GM15510 (cell line): ENCODE results near the gene DEPP1.

ENCODE experiments used
- POLR2A ChIP-seq: IDR thresholded peaks from 3 replicates; pipeline ENCODE4 v1.6.1; 2011; ENCODE audit warnings: borderline replicate concordance; ENCODE audit not compliant: insufficient read length; ENCODE audit errors: extremely low read depth

DEPP1 gene

DNA sequence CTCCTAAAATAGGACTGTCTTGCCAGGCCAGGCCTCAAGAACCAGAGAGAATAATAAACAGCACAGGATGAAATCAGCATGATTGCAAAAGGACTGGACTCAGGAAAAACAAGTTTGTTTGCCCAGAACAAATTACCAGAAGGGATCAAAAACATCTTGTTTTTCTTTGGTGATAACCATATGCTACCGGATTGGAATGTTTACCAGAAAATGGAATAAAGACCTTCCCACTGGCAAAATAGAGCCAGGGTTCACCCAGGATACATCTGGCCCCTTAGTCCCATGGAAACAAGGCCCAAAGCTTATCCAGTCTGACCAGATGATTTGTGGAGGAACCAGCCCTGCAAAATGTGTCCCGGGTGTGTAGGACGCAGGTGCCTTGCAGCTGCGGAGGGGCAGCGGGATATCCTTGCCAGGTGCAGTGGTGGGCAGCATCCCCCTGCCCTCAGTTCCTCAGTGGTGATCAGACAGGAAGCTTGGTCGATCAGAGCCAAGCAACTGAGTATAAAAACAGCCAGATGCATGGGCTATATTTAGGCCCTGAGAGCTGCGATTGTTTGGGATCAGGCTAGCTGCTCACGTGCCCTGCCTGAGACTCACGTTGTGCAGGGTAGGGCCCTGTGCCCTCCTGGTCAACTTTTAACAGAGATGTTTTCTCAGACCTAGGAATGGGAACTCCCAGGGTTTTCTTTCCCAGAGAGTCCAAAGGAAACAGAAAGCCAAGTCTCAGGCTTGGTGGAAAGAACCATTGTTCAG, 17.5 kb upstream of the DEPP1 start:
- TF ChIP-seq POLR2A, result no peak

DNA sequence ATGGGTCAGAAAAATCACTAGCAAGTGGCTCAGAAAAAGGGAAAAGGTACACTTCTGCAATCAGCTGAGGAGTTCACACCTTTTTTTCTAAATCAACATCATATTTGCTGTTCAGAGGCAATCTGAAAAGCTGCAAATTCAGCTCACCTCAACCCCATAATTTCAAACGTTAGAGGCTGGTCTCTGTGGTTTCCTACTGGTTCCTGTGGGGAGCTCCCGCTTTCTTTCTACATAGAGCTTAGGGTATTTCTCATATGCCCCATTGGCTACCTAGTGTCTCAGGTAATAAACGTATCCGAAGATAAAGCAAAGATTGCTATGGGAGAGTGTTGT, 16.9 kb upstream of the DEPP1 start:
- TF ChIP-seq POLR2A, result no peak

DNA sequence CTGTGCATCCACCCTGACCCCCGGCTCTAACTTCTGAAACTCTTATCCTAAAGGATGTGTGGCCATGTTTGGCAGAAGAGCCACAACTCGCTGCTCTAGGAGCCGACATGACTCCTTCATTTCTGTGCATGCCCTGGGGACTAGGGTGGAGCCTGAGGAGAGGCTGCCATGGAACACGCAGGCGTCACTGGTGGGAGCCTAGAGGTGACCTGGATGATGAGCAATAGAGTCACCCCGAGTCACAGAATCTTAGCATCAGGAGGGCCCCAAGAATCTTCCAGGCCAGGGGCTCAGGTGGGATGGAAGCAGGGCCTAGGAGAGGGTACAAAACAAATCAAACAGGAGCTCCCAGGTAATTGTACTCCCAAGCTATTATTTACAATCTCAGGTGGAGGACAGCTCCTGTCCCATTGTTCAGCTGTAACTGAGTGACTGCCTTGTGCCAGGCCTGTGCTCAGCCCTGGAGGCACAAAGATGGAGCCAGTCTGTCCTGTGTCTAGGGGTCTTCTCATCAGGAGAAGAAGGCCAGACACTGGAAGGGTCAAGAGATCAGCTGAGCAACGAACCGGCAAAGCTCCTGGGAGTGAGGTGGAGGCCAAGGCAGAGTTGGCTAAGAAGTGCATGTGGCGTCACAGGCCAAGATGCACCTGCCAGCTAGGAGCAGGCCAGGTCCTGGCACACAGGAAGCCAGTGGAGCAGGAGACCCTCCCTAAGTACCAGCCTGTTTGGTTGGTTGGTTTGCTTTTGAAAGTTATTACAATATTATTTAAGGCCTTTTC, 16.3 kb upstream of the DEPP1 start:
- no peak for TF ChIP-seq POLR2A

DNA sequence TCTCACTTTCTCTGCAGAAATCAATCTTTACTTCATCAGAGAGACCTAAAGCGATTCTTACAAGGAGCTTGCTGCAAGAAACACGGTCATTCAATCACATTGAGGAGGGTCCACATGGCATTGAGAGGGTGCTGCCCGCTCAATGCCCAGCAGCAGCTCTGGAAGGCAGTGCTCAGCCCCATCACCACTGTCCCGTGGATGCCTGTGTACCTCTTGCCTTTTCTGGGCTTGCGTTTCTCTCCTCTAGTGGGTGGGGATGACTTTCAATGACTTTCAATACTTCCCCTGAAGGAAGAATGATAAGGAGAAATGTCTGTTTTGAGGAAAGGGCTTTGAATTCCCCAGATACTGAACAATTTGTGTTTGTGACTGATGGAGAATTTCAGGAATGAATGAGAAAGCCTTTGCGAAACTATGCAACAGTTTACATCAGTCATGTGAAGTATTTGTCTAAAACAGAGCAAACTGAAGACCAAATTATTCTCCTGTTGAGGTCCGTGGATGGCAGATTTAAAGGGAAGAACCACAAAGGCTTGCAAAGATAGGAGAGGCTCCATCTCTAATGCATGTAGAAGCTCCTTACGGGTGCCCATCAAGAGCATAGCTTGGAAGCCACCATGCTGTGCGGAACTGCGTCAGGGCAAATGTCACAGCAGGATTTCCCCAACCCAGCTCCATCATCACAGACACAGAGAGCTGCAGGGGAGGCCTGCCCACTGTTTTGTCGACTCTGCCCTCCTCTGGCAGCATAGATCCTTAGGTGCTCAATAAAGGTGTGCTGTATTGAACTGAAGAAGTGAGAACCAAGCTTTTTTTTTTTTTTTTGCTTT, 15.5 kb upstream of the DEPP1 start:
- TF ChIP-seq POLR2A, result no peak

DNA sequence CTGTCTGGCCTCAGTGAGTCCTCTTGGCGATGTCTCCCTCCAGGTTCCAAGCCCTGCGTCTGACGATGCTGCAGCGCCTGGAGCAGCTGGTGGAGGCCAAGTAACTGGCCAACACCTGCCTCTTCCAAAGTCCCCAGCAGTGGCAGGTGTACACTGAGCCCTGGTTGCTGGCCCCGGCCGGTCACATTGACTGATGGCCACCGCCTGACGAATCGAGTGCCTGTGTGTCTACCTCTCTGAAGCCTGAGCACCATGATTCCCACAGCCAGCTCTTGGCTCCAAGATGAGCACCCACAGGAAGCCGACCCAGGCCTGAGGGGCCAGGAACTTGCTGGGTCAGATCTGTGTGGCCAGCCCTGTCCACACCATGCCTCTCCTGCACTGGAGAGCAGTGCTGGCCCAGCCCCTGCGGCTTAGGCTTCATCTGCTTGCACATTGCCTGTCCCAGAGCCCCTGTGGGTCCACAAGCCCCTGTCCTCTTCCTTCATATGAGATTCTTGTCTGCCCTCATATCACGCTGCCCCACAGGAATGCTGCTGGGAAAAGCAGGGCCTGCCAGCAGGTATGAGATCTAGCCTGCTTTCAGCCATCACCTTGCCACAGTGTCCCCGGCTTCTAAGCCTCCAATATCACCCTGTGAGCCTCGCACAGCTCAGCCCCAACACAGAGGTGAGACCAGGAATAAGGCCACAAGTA, 14.8 kb upstream of the DEPP1 start:
- no peak for TF ChIP-seq POLR2A

- no peak for TF ChIP-seq POLR2A
Observed at GRCh38 chr10:44992732-44993225, 14.2 kb upstream of the DEPP1 start.

- TF ChIP-seq POLR2A, result no peak
Observed at GRCh38 chr10:44992070-44992731, 13.6 kb upstream of the DEPP1 start.

- no peak for TF ChIP-seq POLR2A
Observed at GRCh38 chr10:44991571-44991970, 13.0 kb upstream of the DEPP1 start.

GRCh38 chr10:44990965-44991364, 12.4 kb upstream of the DEPP1 start:
- no peak for TF ChIP-seq POLR2A

DNA sequence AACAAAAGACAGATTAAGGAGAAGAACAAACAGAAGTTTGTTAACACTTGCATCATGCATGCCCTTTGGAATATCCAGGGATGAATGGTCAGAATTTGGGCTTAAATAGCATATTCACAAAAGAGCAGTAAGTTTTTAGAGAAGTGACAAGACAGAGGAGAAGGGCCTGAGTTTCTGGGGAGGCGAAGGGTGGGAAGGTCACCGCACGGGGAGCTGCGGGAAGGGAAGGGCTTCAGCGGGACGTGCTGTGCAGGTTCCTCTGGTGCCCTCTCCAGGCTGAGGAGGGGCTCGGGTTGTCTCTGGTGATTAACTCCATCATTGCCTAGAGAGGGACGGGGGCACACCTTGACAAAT, 11.7 kb upstream of the DEPP1 start:
- TF ChIP-seq POLR2A, result no peak

DNA sequence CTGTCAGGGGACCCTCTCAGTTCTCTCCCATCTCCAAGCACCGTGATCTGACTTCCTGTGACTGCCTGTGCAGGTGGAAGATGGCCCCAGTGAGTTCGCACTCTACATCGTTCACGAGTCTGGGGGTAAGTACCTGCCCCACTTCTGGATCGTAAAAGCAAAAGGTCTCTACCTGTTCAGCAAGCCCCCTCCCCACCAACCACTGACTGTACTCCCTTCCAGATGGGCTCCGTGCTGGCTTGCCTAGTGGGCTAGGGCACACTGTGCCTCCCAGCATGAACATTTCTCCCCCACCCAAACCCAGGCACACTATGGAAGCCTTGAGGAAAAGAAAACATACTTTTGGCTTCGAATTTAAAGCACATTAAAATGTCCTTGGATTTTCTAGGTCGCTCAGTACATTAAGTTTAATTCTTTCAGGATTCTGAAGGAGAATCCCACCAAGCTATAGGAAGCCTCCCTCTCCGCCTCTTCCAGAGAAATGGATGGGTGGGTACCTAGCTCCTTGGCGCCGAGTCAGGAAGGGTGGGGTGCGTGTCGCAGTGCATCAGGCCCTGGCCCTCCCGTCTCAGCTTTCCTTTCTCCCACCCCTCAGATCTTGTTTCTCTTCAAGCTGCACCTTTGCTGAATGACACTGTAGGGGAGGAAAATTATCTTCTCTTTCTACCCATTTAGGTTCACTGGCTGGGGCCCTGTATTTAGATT, 11.1 kb upstream of the DEPP1 start:
- no peak for TF ChIP-seq POLR2A

DNA sequence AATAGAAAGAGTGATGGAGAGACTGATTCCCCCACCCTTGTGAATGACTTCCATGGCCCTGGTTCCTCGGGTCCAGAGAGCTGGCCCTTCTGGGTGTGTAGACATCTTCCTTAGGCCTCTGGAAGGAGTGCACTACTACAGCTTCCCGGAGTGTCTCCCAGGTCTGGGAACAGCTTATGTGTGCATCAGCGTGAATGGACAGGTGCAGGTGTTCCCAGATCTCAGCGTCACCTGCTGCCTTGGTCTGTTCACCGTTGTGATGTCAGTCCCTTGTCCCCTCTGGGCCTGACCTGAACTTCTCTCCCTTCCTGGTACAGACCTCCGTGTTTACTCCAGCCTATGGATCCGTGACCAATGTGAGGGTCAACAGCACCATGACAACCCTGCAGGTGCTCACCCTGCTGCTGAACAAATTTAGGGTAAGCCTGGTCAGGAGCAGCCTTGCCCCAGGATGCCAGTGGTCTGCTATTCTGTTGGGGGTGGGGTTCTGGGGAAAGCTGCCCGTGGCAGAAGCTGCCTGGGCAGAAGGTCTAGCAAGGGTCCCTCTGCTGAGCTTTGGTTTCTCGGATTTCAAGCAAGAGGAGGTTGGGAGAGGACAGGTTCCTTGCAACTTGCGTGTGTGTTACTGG, 10.5 kb upstream of the DEPP1 start:
- no peak for TF ChIP-seq POLR2A

DNA sequence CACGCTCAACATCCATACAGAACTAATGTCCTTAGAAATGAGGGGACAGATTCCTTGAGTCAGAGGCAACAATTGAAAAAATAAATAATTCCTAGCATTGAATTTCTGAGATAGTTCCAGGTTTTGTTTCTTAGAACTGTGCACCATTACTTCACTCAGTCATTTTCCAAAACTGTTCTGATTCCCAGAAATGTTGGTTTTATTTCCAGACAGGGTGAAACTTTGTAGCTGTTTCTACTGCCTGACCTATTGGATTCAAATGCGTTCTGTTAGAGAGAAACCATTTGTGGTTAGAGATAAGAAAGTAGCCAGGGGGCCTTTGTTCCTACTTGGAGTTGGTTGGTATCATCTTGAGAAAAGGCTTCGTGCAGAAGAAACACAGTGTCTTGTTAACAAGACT, 8.1 kb upstream of the DEPP1 start:
- no peak for TF ChIP-seq POLR2A

- no peak for TF ChIP-seq POLR2A
Observed at GRCh38 chr10:44986179-44986578, 7.6 kb upstream of the DEPP1 start.

DNA sequence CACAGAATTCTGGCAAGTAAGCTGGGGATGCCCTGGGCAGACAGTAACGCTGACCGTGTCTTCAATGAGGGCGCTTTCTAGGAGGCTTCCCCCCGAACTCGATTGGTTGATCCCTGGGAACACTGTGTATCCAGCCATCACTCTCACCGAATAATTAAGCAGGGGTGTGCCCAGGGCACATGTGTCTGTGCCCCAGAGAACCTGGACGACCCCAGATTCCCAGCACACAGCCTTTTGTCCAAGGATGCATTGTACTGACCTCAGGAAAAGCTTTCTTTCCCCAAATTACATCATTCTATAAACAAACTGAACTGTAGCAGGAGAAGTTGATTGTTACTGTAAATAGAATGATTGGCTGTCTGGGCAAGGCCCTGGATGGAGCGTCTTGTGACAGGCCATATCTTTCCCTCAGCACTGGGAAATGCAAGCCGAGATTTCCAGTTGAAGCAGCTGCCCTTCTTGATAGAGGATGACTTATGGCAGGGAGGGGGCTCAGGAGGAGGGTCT, 6.6 kb upstream of the DEPP1 start:
- no peak for TF ChIP-seq POLR2A
